CD8-positive, alpha-beta memory T cell (primary cell): ENCODE data around the gene WNT9B. TPM values are rescaled to one million over a fixed set of nuclear protein-coding genes. Genes with fewer than 3 reads are reported as not detected.

ENCODE experiments used
- polyA plus RNA-seq: library from polyadenylated mRNA; unstranded; fragments of 300-500 nt; fragmentation: Illumina TruSeq; gene quantifications from one replicate; pipeline ENCODE4 v1.2.3, GENCODE V29; 2021
- total RNA-seq, 2 experiments: library from RNA; stranded (reverse); gene quantifications; one replicate each; pipeline ENCODE4 v1.2.3, GENCODE V29; 2021

WNT9B gene
- total and polyA plus RNA-seq, 3 experiments from 2014 or later: not detected

Other genes with a start within 250 kb of the WNT9B start
- gene WNT3, start 32.9 kb upstream of the WNT9B start, total RNA-seq: not detected
- gene WNT3, start 32.9 kb upstream of the WNT9B start, polyA plus RNA-seq: not detected
- gene GOSR2, start 71.6 kb downstream of the WNT9B start, total RNA-seq: 10 to 100 TPM; 61.1 to 62.4 TPM
- 50.6 TPM for gene GOSR2, start 71.6 kb downstream of the WNT9B start, polyA plus RNA-seq
- gene RPRML, start 127.7 kb downstream of the WNT9B start, total RNA-seq: not detected
- not detected for gene RPRML, start 127.7 kb downstream of the WNT9B start, polyA plus RNA-seq